Right ventricle myocardium superior (tissue), 1 donor: ENCODE measurements around the gene CEBPZOS. TPM values are rescaled to one million over a fixed set of nuclear protein-coding genes. Genes with fewer than 3 reads are reported as not detected.
A peak's percentile ranks its signal among the peaks of the same experiment; 100 is the strongest.

Experiments used
- ATAC-seq: fragments of 200-7000 bp; cut with Tn5 transposase; one replicate; pipeline ENCODE4 v1.9.1; 2020; ENCODE audit warnings: mild to moderate bottlenecking; ENCODE audit not compliant: poor library complexity
- DNase-seq: peaks from one replicate; pipeline ENCODE4 v3.0.0-alpha.2; 2020
- intact Hi-C: fragments of 100-400 bp; cut with DNase I; formaldehyde crosslinking; loops from one replicate; pipeline ENCODE4 v1.11.2; 2022
- long read RNA-seq: library from polyadenylated mRNA; unstranded; transcript quantifications from one replicate; pipeline ENCODE4 v2.0.0, GENCODE V29; 2021
- total RNA-seq: library from RNA; stranded (reverse); fragmentation: NEBNext Ultra II Directional; extraction: Animal tissue kit (Norgen Biotek cat#: 25700); gene quantifications from one replicate; pipeline ENCODE4 v1.2.1, GENCODE V29; 2021
- donor health status: DM: no; HTN: yes; CAD: no; lungs with severe emphysema.

The CEBPZOS gene
- total RNA-seq = 57.8 TPM
- long read RNA-seq, transcript CEBPZOS-204 (5 exons, 3,158 nt) = major isoform, 6 of 11 reads
- long read RNA-seq, partial matches to known transcripts = 1 of 11 reads
- long read RNA-seq, other reads (novel, unspliced or antisense) = 3 of 11 reads

- DNase-seq (peak; percentile 92), ATAC-seq (peak; percentile 96)
- intact Hi-C loops = no loop called here
Observed at GRCh38 chr2:37196320-37197195, at the start of gene CEBPZOS. Gene CEBPZOS (plus strand): TSS chr2:37196496. CDS start chr2:37199705, 3,209 bp downstream.

GRCh38 chr2:37148325-37148724 lies 48.0 kb upstream of the CEBPZOS start:
- DNase-seq (no peak), ATAC-seq (no peak)
- intact Hi-C loops = no loop called here

GRCh38 chr2:37149626-37150322 lies 46.5 kb upstream of the CEBPZOS start:
- intact Hi-C loops = no loop called here
- no peak for ATAC-seq
- no peak for DNase-seq

GRCh38 chr2:37153224-37153623 lies 43.1 kb upstream of the CEBPZOS start:
- ATAC-seq (no peak), DNase-seq (no peak)
- intact Hi-C loops = no loop called here

- no peak for DNase-seq
- ATAC-seq = no peak
- intact Hi-C loops = no loop called here
Observed at GRCh38 chr2:37154785-37155184, 41.5 kb upstream of the CEBPZOS start.

- DNase-seq (peak; percentile 55), ATAC-seq (peak; percentile 57)
- intact Hi-C loops = no loop called here
Observed at GRCh38 chr2:37156071-37156856, 40.0 kb upstream of the CEBPZOS start.

GRCh38 chr2:37156857-37157714 lies 39.2 kb upstream of the CEBPZOS start, which contains the start of gene EIF2AK2:
Gene EIF2AK2 (minus strand): TSS chr2:37156980. CDS start chr2:37147806, 9,174 bp downstream.
- intact Hi-C loops = no loop called here
- ATAC-seq (peak; percentile 97), DNase-seq (peak; percentile 91)

- intact Hi-C loops = no loop called here
- ATAC-seq (no peak), DNase-seq (no peak)
Observed at GRCh38 chr2:37164757-37165156, 31.5 kb upstream of the CEBPZOS start.

- intact Hi-C loops = no loop called here
- ATAC-seq (no peak), DNase-seq (no peak)
Observed at GRCh38 chr2:37167636-37168180, 28.6 kb upstream of the CEBPZOS start.

GRCh38 chr2:37168217-37168981 lies 27.9 kb upstream of the CEBPZOS start:
- peak; percentile 56 for ATAC-seq
- intact Hi-C loops = no loop called here
- no peak for DNase-seq

- ATAC-seq (no peak), DNase-seq (no peak)
- intact Hi-C loops = no loop called here
Observed at GRCh38 chr2:37171624-37171950, 24.7 kb upstream of the CEBPZOS start.

GRCh38 chr2:37173741-37174140 lies 22.6 kb upstream of the CEBPZOS start:
- DNase-seq (no peak), ATAC-seq (no peak)
- intact Hi-C loops = no loop called here

GRCh38 chr2:37180006-37180639 lies 16.2 kb upstream of the CEBPZOS start:
- no peak for ATAC-seq
- intact Hi-C loops = no loop called here

GRCh38 chr2:37180640-37181039 lies 15.7 kb upstream of the CEBPZOS start:
- no peak for ATAC-seq
- intact Hi-C loops = no loop called here

More at GRCh38 chr2:37180006-37180639, 16.2 kb upstream of the CEBPZOS start:
- no peak for DNase-seq

GRCh38 chr2:37181726-37182684 lies 14.3 kb upstream of the CEBPZOS start:
- no peak for DNase-seq
- ATAC-seq = no peak

More at GRCh38 chr2:37180640-37181039, 15.7 kb upstream of the CEBPZOS start:
- no peak for DNase-seq

GRCh38 chr2:37188570-37188969 lies 7.7 kb upstream of the CEBPZOS start, which contains the start of gene SULT6B1:
Gene SULT6B1 (minus strand): TSS chr2:37188670. CDS start chr2:37188640, 30 bp downstream.
- DNase-seq (no peak), ATAC-seq (no peak)
- intact Hi-C loops = no loop called here

More at GRCh38 chr2:37181726-37182684, 14.3 kb upstream of the CEBPZOS start:
- intact Hi-C loops = no loop called here
